Mammary epithelial cell (primary cell): Measurements from ENCODE around the gene TRIM2.

Source experiments
- CTCF ChIP-seq, 2 donors: IDR thresholded peaks in 1 of 2; conservative IDR thresholded peaks in 1 of 2; 2 replicates each; pipeline ENCODE4 v1.5.1; 2011 to 2012; ENCODE audit warnings: inconsistent platforms in 2 of 2, low read length in 2 of 2, mild to moderate bottlenecking in 2 of 2, control low read depth in 1 of 2, low read depth in 1 of 2; ENCODE audit not compliant: insufficient read depth in 1 of 2; ENCODE audit errors: extremely low read depth in 1 of 2
- EZH2 ChIP-seq: IDR thresholded peaks from 2 replicates; pipeline ENCODE4 v1.6.1; 2012; ENCODE audit warnings: low read length, inconsistent platforms, borderline replicate concordance

GRCh38 chr4:153270361-153270760 lies 66.1 kb downstream of the TRIM2 start:
- no peak for TF ChIP-seq EZH2
- TF ChIP-seq CTCF (conservative IDR thresholded peaks at IDR 0.05 in 1 of 2, IDR thresholded peaks at IDR 0.05 in 1 of 2; ENCODE audit: extremely low read depth in 1 of 2, insufficient read depth in 1 of 2, low read depth in 1 of 2, low read length in 2 of 2): no peak
